GM19452 (cell line): ENCODE data around the gene PRDM16.

ENCODE experiments used
- ATAC-seq: cut with Tn5 transposase; IDR thresholded peaks from one replicate; pipeline ENCODE4 v1.9.1; 2021; ENCODE audit not compliant: unreplicated experiment

PRDM16 gene

GRCh38 chr1:3176028-3176427 lies 107.0 kb downstream of the PRDM16 start:
- ATAC-seq, result no peak

- no peak for ATAC-seq
Observed at GRCh38 chr1:3176820-3177219, 107.8 kb downstream of the PRDM16 start.

- ATAC-seq, result no peak
Observed at GRCh38 chr1:3178279-3178678, 109.3 kb downstream of the PRDM16 start.

DNA sequence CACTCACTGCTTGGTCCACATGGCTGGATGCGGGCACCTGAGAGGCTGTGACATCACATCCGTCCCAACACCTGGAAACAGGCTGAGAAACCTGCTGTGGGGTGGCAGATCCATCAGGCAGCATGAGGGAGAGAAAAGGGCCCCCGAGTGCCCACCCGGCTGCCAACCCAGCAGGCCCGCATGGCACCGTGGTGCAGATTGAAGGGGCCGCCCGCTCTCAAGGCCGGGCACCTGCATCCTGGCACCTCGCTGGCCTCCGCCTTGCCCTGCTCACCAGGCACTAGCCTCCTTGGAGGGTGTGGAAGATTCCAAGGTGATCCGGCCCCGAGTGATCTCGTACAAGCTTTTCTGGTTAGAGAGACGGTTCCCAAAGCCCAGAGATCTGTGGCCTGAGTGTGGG lies 110.5 kb downstream of the PRDM16 start:
- no peak for ATAC-seq

- ATAC-seq, result no peak
Observed at GRCh38 chr1:3180915-3181314, 111.9 kb downstream of the PRDM16 start.

DNA sequence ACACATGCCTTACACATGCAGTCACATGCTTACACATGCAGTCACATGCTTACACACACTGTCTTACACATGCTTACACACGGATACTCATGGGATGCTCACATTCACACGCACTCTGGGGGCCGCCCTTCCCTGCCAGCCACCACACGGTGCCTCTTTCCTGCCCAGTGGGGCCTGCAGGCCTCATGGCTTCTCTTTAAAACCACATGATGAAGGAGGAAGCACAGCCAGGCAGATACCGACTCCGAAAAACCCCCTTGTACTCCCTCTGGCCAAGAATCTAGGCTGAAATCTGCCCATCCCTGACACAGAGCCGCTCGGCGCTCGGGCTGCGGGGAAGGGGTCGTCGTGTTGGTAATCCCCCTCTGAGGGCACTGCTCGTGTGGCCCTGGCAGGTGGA lies 113.0 kb downstream of the PRDM16 start:
- no peak for ATAC-seq

DNA sequence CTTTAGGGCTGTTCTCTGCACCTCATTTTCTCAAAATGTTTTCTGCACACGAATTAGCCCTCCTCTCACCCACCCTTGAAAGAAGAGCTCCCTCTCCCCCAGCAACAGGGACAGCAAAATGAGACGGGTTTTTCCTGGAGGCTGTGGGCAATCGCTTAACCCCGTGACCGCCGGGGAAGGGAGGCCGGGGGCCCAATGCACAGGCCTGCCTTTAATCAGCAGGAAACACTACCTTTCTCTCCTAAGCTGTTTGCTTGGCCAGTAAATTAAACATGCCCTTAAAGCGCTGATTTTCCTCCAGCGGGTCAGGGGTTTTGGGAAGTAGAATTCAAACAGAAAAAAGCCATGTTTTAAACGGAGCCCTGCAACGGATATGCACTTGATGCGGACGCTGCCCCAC lies 114.4 kb downstream of the PRDM16 start:
- no peak for ATAC-seq

DNA sequence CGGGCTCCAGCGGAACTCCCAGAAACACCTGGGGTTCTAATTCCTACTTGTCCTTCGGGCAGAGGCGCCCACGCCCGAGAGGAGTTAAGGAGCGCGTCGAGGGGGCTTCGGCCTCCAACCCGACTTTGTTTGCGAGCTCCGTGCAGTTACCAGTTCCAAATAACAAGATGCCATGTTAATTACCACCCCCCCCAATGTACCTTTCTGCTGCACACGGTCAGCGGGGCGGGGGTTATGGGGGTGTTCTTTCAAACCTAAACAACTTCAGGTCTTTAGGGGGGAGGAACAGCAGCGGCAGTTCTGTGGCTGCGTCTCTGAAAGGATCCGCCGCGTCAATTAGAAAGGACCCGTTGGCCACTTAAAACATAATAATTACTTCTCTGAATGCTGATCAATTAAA lies 114.8 kb downstream of the PRDM16 start:
- no peak for ATAC-seq

DNA sequence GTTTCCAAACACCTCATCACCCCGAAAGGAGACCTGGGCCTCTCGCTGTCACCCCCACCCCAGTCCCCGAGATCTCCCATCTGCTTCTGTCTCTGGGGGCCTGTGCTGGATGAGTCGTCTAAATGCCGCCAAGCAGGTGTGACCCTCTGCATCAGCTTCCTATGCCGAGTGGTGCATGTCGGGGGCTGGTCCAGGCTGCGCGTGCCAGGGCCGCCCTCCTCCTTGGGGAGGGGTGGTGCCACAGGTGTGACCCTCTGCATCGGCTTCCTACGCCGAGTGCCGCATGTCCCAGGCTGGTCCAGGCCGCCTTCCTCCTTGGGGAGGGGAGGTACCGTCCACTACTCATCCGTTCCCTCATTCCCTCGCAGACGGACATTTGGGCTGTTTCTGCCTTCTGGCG lies 115.7 kb downstream of the PRDM16 start:
- no peak for ATAC-seq

- ATAC-seq, result no peak
Observed at GRCh38 chr1:3185896-3186525, 117.0 kb downstream of the PRDM16 start.

- no peak for ATAC-seq
Observed at GRCh38 chr1:3186526-3186921, 117.5 kb downstream of the PRDM16 start.

DNA sequence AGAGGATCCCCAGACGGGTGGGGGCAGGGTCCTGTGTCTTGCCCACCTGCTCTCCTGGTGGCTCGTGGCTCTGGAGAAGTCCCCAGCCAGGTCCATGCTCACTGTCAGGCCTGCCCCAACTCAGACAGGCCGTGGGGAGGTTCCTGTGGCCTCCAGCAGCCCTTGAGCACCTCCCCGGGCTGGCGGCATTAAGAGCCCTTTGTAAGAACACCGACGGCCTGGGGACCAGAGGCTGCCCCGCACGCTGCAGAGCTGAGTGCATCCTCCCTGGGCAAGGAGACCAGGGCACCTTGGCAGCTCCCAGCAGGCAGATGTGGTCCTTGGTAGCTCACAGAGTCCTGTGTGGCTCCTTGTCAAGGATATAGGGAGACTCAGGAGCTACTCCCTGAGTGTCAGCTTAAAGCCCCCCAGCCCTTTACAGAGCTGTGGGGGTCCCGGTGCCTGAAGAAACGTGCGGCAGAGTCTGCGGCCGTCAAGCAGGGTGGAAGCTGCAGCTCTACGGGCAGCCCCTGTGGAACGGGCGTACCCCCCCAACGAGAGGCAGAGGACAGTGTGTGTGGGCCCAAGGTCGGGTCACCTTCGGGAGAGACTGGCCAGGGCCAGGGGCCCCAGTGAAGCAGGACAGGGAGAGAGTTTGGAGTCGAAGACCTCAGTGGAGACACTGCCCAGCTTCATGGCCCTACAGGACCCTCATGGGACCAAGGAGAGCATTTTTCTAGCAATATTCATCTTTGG lies 118.6 kb downstream of the PRDM16 start:
- ATAC-seq, result no peak

GRCh38 chr1:3188150-3188971 lies 119.4 kb downstream of the PRDM16 start:
- no peak for ATAC-seq

GRCh38 chr1:3190256-3191041 lies 121.4 kb downstream of the PRDM16 start:
- no peak for ATAC-seq

DNA sequence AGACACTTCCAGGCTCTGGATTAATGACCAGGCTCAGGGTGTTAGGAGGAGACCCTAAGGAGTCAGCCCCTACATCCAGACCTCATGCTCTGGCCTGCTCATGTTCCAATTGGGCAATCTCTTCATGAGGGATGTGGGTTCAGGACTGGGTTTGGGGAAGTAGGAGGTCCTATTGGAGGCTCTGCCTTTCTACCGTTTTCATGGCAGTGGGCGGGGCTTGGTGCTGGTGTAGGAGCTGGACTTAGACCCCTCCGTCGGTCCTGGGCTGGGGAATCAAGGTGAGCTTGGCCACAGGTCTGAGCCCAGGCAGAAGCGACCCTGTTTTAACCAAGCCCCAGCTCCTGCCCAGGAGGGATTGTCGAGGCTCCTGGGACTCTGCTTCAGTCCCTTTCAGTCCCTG lies 123.4 kb downstream of the PRDM16 start:
- no peak for ATAC-seq

DNA sequence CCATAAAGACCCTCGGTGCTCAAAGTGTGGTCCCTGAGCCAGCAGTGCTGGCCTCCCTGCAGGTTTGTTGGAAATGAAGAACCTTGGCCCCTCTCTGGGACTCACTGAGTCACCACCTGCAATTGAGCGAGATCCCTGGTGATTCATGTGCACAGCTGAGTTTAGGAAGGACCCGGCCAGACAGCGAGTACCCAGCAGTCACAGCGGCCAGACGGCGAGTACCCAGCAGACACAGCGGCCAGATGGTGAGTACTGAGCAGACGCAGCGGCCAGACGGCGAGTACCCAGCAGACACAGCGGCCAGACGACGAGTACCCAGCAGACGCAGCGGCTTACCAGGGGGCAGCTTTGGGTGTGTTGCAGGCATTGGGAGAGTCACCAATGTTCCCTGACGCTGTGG lies 123.8 kb downstream of the PRDM16 start:
- ATAC-seq, result no peak

GRCh38 chr1:3193811-3194210 lies 124.8 kb downstream of the PRDM16 start:
- no peak for ATAC-seq

- no peak for ATAC-seq
Observed at GRCh38 chr1:3194760-3195479, 125.9 kb downstream of the PRDM16 start.

DNA sequence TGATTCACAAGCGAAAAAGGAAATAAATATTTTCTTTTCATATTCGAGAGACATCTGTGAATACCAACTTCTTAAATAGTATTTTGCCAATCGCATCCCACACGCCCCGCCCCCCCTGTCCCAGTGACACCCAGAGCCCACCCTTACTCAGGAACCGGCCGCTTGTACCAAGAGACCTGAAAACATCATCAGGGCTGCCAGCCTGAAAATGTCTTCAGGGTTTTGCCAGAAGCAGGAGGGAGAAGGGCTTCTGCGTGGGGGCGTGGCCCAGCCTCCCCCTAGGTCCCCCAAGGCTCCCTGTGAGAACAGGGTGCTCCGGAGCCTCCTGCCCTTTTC lies 126.4 kb downstream of the PRDM16 start:
- no peak for ATAC-seq

- ATAC-seq, result no peak
Observed at GRCh38 chr1:3195966-3196515, 127.0 kb downstream of the PRDM16 start.
